ENCODE measurements around the gene VSIG1. TPM values are rescaled to one million over a fixed set of nuclear protein-coding genes. Genes with fewer than 3 reads are reported as not detected.

Gene VSIG1
- polyA plus RNA-seq, 1 of the 3 experiments (the other 2 are of a cell fraction) = not detected

DNA sequence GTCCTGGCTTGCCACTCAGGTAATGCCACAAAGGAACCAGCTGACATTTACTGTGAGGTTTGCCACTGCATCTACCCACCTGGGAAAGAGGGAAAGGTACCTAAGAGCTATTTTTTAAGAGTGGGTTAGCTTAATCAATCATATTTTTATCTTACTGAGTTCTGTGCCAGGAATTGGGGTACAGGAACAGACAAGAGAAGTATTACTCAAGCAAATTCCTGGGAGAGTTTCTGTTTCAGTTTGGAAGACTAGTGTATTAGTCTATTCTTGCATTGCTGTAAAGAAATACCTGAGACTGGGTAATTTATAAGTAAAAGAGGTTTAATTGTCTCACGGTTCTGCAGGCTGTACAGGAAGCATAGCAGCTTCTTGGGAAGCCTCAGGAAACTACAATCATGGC lies 23.3 kb downstream of the VSIG1 start (continued):
- TF ChIP-seq FOSL2 (IDR thresholded peaks at IDR 0.05; ENCODE audit: borderline replicate concordance, low read depth) = no peak

DNA sequence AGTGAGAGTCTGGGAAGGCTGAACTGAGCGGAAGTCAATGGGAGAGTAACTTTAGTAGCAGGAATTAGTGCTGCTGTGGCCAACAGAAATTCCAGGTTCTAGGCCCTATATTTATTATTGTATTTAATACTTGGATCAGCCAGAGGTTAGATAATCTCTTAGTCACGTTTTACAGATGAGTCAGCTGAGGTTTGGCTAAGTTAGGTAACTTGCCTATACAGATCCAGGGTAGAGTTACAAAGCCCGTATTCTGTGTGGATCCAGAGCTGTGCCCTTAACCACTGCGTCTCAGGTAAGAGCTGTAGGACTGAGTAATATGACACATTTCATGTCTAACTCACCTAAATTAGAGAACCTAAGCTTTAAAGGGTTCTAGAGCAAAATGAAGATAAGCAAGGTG lies 26.0 kb downstream of the VSIG1 start:
- peaks cover 20% of the 10 kb centered on the region; the same call in 1 of the 2 replicates for H3K27me3 ChIP-seq (ENCODE audit: insufficient read depth)
- H4K20me1 ChIP-seq (ENCODE audit: insufficient read depth) = no peaks in the 10 kb centered on the region
- H3K79me2 ChIP-seq (ENCODE audit: insufficient read depth) = no peaks in the 10 kb centered on the region
- TF ChIP-seq, protein P1, sequence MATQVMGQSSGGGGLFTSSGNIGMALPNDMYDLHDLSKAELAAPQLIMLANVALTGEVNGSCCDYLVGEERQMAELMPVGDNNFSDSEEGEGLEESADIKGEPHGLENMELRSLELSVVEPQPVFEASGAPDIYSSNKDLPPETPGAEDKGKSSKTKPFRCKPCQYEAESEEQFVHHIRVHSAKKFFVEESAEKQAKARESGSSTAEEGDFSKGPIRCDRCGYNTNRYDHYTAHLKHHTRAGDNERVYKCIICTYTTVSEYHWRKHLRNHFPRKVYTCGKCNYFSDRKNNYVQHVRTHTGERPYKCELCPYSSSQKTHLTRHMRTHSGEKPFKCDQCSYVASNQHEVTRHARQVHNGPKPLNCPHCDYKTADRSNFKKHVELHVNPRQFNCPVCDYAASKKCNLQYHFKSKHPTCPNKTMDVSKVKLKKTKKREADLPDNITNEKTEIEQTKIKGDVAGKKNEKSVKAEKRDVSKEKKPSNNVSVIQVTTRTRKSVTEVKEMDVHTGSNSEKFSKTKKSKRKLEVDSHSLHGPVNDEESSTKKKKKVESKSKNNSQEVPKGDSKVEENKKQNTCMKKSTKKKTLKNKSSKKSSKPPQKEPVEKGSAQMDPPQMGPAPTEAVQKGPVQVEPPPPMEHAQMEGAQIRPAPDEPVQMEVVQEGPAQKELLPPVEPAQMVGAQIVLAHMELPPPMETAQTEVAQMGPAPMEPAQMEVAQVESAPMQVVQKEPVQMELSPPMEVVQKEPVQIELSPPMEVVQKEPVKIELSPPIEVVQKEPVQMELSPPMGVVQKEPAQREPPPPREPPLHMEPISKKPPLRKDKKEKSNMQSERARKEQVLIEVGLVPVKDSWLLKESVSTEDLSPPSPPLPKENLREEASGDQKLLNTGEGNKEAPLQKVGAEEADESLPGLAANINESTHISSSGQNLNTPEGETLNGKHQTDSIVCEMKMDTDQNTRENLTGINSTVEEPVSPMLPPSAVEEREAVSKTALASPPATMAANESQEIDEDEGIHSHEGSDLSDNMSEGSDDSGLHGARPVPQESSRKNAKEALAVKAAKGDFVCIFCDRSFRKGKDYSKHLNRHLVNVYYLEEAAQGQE (IDR thresholded peaks at IDR 0.05; ENCODE audit: low read depth, low read length) = no peak
- TF ChIP-seq FOXM1 (IDR thresholded peaks at IDR 0.05; ENCODE audit: low read depth) (no peak), SMC3 (IDR thresholded peaks at IDR 0.05; ENCODE audit: low read depth, low read length) (no peak)
- no peaks in the 10 kb centered on the region for H3F3A ChIP-seq (replicated peaks; ENCODE audit: insufficient read depth)
- POLR2A ChIA-PET = no interaction called here
- CTCF ChIA-PET = interaction anchor here (0.6 to 2.1 kb wide), 5 partner anchors 9 to 411 kb away, joined by 3 to 4 read pairs (median 3); partner anchors contain the start of gene NCBP2L
- no peak for DNase-seq
- H2AFZ ChIP-seq (ENCODE audit: low read depth) = no peak overlapping the region
- H3K9me3 ChIP-seq = no peaks in the 10 kb centered on the region
- H3K9ac ChIP-seq = no peak overlapping the region
- H3K27ac ChIP-seq (ENCODE audit: low read depth in 2 of 2, low read length in 1 of 2) = no peak overlapping the region
- no peak overlapping the region for H3K4me3 ChIP-seq (ENCODE audit: low read depth in 2 of 2, low read length in 1 of 2)
- peaks cover 0 to 3% of the 10 kb centered on the region in 2 experiments; a peak in 1 of 4 replicates for H3K4me1 ChIP-seq (ENCODE audit: control insufficient read depth in 1 of 2, insufficient read depth in 2 of 2, low read depth in 1 of 2, low read length in 1 of 2)
- H3K4me2 ChIP-seq = no peak overlapping the region
- no peaks in the 10 kb centered on the region for H3K36me3 ChIP-seq (replicated peaks in 1 of 2; ENCODE audit: control insufficient read depth in 1 of 2, insufficient read depth in 2 of 2, low read length in 1 of 2)
- 17% methylated on average over 4 of the region's 4 CpGs for WGBS (ENCODE audit: low lambda C conversion rate)
- no peaks in the 10 kb centered on the region for H3K9me2 ChIP-seq

- H2AFZ ChIP-seq (ENCODE audit: low read depth) = no peak overlapping the region
These were observed 26.7 kb downstream of the VSIG1 start for GRCh38 chrX:108071578-108071977.

More at GRCh38 chrX:108071578-108071977, 26.7 kb downstream of the VSIG1 start:
- H3K9me2 ChIP-seq = no peaks in the 10 kb centered on the region
- TF ChIP-seq USF1 (IDR thresholded peaks at IDR 0.05; ENCODE audit: borderline replicate concordance, low read depth) (no peak), PBX3 (IDR thresholded peaks at IDR 0.05) (no peak), ELF1 (IDR thresholded peaks at IDR 0.05) (no peak), MAX (IDR thresholded peaks at IDR 0.05; ENCODE audit: low read depth) (no peak)
- CTCF ChIA-PET = interaction anchor here (1.4 to 1.5 kb wide), 3 partner anchors 51 to 294 kb away, joined by 3 read pairs; partner anchors contain the start of gene NCBP2L
- no peak overlapping the region for H3K9ac ChIP-seq
- H4K20me1 ChIP-seq (ENCODE audit: insufficient read depth) = no peaks in the 10 kb centered on the region
- POLR2A ChIA-PET = no interaction called here
- H3K27ac ChIP-seq (ENCODE audit: low read depth in 2 of 2, low read length in 1 of 2) = no peak overlapping the region
- no peak for DNase-seq
- peaks cover 0 to 3% of the 10 kb centered on the region in 2 experiments; a peak in 1 of 4 replicates for H3K4me1 ChIP-seq (ENCODE audit: control insufficient read depth in 1 of 2, insufficient read depth in 2 of 2, low read depth in 1 of 2, low read length in 1 of 2)
- no peak overlapping the region for H3K4me3 ChIP-seq (ENCODE audit: low read depth in 2 of 2, low read length in 1 of 2)
- 46% methylated on average over 1 of the region's 1 CpG for WGBS (ENCODE audit: low lambda C conversion rate)
- no peaks in the 10 kb centered on the region for H3K9me3 ChIP-seq
- H3F3A ChIP-seq (replicated peaks; ENCODE audit: insufficient read depth) = no peaks in the 10 kb centered on the region
- no peaks in the 10 kb centered on the region for H3K36me3 ChIP-seq (replicated peaks in 1 of 2; ENCODE audit: control insufficient read depth in 1 of 2, insufficient read depth in 2 of 2, low read length in 1 of 2)
- H3K27me3 ChIP-seq (ENCODE audit: insufficient read depth) = peaks cover 19% of the 10 kb centered on the region; the same call in 1 of the 2 replicates
- H3K79me2 ChIP-seq (ENCODE audit: insufficient read depth) = no peaks in the 10 kb centered on the region
- no peak overlapping the region for H3K4me2 ChIP-seq

Measured in SK-N-SH (cell line).